RKO (cell line): ENCODE measurements around the gene NDUFC1.
"Not testable (repeated sequence)": the region's sequence is repeated elsewhere in the genome, so short reads cannot be mapped to it uniquely, and the experiment has no call there.

Experiments
- DNase-seq: peaks from one replicate; pipeline ENCODE4 v3.0.0-alpha.2; 2016; ENCODE audit warnings: low spot score

NDUFC1 gene

GRCh38 chr4:139297001-139297410 is 5.3 kb downstream of the NDUFC1 start:
- DNase-seq = peak; percentile 82

- peak; percentile 30 for DNase-seq
Measured at GRCh38 chr4:139295942-139296299, 6.4 kb downstream of the NDUFC1 start.

DNA sequence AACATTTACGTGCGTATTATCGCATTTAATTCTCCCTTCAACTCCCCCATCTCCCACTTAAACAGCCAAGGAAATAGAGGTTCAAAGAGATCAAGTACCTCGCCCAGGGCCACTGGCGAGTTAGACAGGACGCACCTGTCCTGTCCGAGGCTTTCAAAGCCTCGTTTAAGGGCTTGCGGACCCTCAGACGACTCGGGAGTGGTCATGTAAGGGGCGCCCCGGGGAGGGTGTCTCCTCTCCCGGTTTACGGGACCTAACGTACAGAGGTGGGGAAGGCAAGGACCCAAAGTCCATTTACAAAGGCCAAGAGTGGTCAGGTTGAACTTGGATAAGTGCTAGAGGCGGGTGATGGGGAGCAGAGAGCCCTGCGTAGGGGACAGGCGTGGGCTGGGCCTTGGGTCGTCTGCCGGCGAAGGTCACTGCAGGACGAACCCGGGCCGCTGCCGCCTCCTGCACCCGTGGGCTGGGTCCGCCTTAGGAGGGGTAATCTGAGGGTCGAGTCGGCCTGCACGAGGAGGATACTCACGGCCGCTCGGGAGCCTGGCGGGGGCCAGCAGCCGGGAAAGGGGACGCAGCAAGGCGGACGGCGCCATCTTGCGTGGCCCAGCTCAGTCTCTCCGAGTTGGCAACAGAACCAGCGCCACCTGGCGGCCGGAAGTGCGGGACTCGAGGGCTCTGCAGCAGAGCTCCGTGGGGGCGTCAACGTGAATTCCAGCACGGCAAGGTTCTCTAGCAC is 6.9 kb downstream of the NDUFC1 start:
- peak; percentile 95 for DNase-seq

DNA sequence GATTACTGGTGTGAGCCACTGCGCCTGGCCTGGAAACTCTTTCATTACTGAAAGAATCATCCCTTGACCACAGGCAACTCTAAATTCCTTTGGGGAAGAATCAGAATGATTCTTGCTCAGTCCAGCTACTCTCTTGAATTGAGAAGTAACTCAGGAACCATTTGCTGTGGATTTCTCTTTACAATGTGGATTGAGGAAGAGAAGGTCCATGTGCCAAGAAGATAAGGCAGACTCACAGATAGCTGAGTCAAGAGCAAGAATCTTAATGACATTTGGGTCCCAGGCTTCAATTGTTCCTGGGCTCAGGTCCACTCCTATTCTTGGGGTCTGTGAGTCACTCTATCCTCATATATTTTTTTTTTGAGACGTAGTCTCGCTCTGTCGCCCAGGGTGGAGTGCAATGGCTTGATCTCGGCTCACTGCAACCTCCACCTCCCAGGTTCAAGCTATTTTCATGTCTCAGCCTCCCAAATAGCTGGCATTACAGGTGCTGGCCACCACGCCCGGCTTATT is 16.0 kb downstream of the NDUFC1 start:
- no peak for DNase-seq

DNA sequence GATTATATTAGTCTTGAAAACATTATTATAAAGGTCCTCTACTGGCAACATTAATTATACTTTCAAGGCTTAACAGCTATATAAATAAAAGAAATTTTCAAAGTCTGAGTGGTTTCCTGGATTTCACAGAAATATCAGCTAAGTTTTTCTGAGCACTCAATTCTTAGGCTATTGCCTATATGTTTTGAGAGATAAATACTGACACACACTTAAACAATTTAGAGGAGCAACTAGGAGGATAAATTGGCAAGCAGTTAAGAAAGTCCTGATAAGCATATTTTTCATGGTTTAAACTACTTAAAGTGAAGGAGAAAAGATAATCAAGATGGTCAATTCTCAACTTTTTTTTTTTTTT is 19.6 kb downstream of the NDUFC1 start:
- DNase-seq = no peak

GRCh38 chr4:139282065-139282720 is 20.1 kb downstream of the NDUFC1 start:
- no peak for DNase-seq

- no peak for DNase-seq
Measured at GRCh38 chr4:139279760-139280620, 22.3 kb downstream of the NDUFC1 start, which contains the start of gene MGARP. MGARP (minus strand) TSS chr4:139280225; CDS start chr4:139280158, 67 bp downstream.

DNA sequence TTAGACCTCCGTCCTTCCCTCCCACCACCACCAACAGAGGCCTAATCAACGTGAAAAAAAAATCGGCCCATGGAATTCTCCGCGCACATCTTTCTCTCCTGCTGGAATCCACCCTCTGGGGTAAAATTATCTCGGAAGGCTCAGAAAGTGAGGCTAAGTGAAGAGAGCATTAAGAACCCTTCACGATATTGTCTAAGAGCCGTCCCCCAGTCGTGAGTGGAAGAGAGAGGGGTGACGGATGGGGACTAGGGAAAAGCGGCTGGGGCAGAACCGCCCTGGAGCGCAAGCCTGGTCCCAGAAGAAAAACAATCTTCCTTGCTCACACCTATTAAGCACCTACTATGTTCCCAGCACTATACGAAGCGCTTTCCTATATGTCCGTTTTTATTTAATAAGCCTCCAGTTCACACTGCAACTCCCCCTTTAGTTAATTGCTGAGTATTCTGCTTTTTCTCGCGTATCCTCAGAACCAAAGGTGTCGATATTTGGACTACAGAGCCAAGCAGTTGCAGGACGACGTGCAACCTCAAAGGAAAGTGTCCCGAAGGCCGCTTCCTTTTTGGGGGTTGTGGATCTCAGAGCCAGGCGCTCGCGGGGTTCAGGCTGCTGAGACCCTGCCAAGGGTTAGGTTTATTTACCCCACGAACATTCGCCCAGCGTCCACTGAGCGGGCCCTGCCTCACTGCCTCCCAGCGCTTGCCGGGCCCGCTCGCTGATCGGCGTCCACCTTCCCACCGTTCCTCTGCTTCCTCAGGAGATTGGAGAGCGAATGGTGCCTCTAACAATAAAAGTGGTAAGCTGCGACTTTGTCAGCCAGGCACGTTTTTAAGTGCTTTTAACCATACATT is 23.1 kb downstream of the NDUFC1 start:
- DNase-seq = no peak

GRCh38 chr4:139278485-139278884 is 23.8 kb downstream of the NDUFC1 start:
- DNase-seq = no peak

DNA sequence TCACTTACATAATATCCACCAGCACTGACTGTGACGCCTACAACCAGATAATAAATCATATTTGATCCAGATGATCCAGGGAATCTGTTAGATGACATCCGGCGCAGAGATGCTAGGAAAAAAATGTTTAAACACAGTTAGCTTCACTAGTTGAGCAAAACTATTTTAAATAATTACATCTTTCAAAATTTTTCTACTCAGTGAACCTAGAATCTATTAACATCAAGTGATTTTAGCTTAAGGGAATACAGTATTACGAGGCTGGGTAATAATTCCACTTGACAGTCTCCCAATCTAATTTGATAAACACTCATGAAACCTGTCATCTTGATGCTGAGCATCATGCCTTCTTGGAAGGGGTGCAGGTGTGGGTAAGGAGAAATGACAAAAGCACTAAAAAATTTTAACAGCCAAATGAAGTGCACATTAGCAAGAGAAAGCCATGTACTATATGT is 27.0 kb downstream of the NDUFC1 start:
- no peak for DNase-seq

DNA sequence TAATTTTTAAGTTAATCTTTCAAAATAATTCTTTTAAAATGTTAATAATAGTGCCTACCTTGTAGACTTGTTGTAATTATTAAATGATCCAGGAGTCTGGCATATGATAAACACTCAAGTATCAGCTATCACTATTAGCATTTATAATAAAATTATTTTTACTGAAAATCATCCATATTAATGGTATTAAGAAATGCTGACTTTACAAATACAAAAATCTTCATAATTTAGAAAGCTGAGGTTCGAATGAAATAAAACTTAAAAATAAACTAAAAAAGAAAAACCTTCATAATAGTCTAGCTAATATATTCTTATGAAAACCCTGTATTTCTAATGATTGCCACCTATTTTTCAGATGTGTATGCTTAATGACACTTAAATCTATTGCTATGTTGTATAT is 27.5 kb downstream of the NDUFC1 start:
- no peak for DNase-seq

DNA sequence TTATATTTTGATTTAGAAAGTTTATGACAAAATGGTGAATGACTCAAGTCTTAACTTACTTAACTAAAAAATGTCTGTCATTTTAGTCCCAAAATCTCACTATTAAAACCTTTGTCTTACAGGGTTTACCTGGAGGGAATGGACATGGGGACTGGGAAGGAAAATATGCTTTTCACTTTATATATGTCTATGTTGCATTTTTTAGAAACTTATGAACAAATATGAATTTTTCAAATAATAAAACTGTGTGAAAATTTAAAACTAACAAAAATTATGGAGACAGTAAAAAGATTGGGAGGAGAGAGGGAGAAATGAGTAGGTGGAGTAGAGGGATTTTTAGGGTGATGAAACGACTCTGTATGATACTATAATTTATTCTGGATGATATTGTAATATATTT is 28.4 kb downstream of the NDUFC1 start:
- no peak for DNase-seq

- no peak for DNase-seq
Measured at GRCh38 chr4:139267301-139267700, 35.0 kb downstream of the NDUFC1 start.

DNA sequence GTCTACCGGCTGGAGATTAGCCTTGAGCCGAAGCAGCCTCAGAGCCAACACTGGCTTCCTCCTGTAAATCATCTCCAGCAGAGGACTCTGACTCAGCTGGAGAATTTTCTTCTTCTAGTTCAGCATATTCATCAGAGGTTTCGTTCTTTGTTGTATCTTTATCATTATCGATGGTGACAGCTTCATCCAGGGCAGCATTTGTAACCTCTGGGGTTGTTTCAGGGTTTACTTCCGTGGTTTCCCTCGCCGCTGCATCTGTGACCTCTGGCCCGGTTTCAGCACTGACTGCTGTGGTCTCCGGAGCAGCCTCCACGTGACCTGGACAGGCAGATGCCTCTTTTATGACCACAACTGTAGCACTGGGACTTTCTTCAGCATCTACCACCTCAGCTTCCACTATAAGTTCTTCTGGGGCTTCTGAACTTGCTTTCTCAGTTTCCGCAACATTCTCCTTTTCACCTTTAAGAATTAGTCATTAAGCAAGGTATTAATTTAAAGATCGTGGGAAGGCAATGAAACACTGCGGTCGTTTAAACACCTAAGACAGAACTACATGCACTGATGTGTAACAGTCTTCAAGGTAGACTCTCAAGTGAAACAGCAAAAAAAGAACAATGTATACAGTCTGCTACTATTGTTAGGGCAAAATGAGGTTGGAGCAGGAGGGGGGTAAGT is 35.6 kb downstream of the NDUFC1 start:
- DNase-seq = peak; percentile 70

DNA sequence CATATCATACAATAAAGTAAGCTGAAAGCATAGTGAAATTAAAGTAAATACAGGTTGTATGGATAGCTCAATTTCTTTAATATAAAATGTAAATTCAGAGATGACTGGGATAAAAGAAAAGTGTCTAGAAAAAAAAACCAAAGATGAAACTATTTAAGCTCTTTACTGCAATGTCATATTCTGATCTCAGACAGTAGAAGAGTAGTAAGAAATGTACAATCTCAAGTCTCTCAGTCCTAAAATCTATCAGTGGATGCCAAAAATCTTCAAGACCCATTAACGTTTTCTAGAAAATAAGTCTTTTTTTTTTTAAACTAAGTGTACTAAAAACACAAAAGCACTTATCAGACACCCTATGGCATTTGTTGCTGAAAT is 36.1 kb downstream of the NDUFC1 start:
- DNase-seq = no peak

GRCh38 chr4:139265654-139266053 is 36.6 kb downstream of the NDUFC1 start:
- no peak for DNase-seq

DNA sequence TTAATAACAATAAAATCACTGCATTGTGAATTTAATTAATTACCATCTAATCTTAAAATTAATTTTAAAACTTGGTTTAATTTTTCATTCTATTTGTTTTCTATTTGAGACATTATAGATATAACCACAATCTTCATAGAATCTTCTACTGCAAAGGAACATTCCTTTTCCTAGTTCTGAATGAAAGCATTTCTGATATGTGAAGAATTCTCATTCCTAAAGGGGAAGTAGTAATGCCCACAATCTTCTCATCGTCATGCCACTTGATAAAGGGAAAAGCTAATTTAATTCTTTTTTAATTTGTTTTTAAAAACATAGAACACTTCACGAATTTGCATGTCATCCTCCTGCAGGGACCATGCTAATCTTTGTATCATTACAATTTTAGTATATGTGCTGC is 45.9 kb downstream of the NDUFC1 start:
- DNase-seq = no peak

DNA sequence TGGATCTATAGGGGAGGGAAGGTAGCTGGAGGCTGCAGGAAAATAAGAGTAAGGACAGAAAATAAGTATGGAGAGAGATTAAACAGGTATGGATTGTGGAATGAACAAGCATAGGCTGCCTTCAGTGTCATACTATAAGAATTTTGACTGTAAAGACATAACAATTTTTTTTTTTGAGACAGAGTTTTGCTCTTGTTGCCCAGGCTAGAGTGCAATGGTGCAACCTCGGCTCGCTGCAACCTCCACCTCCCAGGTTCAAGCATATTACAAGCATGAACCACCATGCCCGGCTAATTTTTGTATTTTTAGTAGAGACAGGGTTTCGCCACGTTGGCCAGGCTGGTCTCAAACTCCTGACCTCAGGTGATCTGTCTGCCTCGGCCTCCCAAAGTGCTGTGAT is 46.7 kb downstream of the NDUFC1 start:
- not testable (repeated sequence) for DNase-seq

DNA sequence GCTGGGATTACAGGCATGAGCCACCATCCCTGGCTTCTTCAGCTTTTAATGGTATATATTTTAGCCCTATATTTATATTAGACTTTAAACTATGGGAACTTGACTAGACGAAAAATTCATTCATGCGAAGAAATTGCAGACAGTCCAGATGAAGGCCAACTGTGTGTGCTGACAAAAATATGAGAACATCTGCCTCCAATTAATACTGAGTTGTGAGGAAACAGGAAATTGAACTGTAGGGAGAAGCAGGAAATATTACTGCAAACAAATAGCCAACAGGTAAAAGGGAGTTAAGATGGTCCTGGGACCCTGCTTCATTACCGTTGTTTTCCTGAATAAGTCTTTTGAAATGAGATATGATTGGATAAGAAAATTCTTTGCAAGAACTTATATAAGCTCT is 48.6 kb downstream of the NDUFC1 start:
- no peak for DNase-seq

DNA sequence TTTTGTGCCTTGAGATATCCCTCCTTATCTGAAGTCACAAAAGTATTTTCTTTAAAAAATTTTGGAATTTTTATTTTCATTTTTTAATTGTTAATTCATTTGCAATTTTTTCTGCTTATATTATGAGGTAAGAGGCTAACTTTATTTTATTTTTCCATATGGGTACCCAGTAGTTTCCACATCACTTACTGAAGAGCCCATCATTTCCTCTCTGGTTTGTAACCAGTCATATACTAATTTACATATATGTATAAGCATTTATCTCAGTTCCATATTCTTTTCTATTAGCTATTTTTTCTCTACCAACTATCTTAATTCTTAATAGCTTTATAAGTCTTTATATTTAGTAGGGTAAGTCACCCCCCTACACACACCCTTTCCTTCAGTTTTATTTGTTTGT is 49.2 kb downstream of the NDUFC1 start:
- DNase-seq = no peak

DNA sequence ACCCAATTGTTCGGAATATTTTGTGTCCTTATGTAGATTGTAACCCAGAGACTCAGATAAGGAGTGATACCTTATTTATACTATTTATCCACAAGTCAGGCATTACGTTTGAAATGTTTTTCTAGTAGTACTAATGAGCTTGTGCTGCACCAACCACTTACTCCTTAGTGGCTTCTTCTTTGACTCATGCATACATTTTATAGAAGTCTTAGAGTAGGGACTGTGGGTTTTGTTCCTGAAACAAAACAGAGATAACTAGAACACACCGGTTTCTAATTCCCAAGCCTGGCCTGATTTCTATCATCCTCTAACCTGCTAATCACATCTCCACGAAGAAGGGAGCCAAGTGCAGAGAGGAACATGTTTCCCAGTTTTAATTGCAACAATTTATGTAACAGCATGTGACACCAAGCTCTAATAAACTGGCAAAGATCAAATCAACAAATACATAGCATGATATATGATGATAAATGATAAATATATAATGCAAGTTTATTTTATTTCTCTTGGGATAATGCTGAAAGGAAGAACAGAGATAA is 54.5 kb downstream of the NDUFC1 start:
- no peak for DNase-seq
